ENCODE data around the gene SLC38A10. TPM values are rescaled to one million over a fixed set of nuclear protein-coding genes. Genes with fewer than 3 reads are reported as not detected.

Gene SLC38A10
- total and polyA plus RNA-seq, 8 donors: 72.8 to 190 (median 96.9) TPM

DNA sequence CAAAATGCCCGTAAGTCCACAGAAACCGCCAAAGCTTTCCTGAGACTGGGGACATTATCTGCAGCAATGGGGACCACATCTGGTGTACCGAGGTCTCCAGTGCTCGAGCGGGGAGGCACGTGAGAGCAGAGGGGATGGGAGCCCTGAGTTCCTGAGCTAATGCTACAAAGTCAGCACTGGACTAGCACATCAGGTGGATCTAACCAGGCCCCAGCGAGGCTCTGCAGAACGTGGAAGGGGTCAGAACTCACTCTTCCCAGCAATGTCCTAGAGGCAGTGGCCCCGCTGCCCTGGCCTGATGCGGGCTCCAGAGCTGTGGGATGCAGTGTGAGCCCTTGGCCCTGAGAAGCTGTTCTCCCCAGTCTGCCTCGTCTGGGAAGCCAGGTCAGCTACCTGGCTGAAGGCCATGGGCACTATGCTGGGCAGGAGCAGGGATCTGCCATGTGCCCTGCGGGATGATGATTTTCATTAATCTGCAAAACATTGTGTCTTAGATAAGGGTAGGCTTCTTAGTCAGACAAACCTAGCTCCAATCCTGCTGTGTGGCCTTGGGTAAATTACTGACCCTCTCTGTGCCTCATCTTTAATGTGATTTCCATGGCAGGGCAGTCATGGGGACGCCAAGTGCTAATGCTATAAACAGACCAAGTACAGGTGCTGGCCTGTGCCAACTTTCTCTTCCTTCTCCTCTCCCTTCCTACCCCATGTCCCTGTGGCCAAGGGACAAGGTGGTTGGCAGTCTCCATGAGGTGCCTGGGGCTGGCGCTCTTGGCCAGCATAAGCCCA, 40.1 kb upstream of the SLC38A10 start:
- DNase-seq (peak in 1 of 6 donors; percentile 44), FAIRE-seq (no peak), ATAC-seq (no peak)
- H3K27me3 ChIP-seq: no peaks in the 10 kb centered on the region
- peak overlapping the region in 3 of 4 donors; percentile 12 to 55 (median 42) for H3K27ac ChIP-seq
- TF ChIP-seq, protein P1, sequence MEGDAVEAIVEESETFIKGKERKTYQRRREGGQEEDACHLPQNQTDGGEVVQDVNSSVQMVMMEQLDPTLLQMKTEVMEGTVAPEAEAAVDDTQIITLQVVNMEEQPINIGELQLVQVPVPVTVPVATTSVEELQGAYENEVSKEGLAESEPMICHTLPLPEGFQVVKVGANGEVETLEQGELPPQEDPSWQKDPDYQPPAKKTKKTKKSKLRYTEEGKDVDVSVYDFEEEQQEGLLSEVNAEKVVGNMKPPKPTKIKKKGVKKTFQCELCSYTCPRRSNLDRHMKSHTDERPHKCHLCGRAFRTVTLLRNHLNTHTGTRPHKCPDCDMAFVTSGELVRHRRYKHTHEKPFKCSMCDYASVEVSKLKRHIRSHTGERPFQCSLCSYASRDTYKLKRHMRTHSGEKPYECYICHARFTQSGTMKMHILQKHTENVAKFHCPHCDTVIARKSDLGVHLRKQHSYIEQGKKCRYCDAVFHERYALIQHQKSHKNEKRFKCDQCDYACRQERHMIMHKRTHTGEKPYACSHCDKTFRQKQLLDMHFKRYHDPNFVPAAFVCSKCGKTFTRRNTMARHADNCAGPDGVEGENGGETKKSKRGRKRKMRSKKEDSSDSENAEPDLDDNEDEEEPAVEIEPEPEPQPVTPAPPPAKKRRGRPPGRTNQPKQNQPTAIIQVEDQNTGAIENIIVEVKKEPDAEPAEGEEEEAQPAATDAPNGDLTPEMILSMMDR (IDR thresholded peaks at IDR 0.05): no peak
- WGBS, 2 donors: 73 to 76% methylated on average over 14 of the region's 14 CpGs
- no peaks in the 10 kb centered on the region for H3K36me3 ChIP-seq
- intact Hi-C loops (cut with DNase I): no loop called here
- H3K4me1 ChIP-seq: peaks cover 22 to 44% (median 30%) of the 10 kb centered on the region in 3 donors
- peak overlapping the region in 2 of 4 donors; percentile 4 to 13 for H3K4me3 ChIP-seq
- H3K9me3 ChIP-seq: no peaks in the 10 kb centered on the region

DNA sequence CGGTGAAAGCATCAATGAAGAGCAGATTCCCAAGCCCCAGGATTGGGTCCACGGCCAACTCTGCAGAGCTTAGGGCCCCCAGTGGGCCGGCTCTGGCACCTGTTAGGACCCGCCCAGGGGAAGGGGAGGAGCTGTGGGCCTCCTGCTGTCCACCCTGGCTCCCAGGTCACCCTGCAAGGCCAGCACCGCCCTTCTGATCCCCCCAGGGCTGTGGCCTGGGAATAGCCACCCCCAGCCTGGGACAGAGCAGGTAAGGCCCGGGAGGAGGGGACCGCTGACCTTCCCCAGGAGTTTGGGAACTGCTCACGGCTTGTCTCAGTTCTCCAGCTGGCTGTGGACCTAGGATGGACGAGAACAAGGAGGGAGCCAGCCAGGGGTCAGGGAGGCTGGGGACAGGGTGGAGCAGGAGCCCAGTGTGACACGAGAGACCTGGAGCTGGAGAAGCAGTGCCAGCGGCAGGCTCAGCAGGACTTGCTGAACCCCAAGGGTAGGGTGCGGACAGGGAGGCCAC, 39.3 kb upstream of the SLC38A10 start:
- no peaks in the 10 kb centered on the region for H3K27me3 ChIP-seq
- intact Hi-C loops (cut with DNase I): no loop called here
- H3K4me3 ChIP-seq: peak overlapping the region in 2 of 4 donors; percentile 4 to 13
- 63 to 67% methylated on average over 10 to 12 of the region's 12 CpGs for WGBS, 2 donors
- TF ChIP-seq, protein P1 (IDR thresholded peaks at IDR 0.05): no peak
- ATAC-seq (peak in 1 of 4 donors; percentile 28), FAIRE-seq (no peak), DNase-seq (peak in 2 of 6 donors; percentile 61 to 73)
- peaks cover 18 to 40% (median 26%) of the 10 kb centered on the region in 3 donors for H3K4me1 ChIP-seq
- H3K9me3 ChIP-seq: no peaks in the 10 kb centered on the region
- H3K27ac ChIP-seq: peak overlapping the region in 2 of 4 donors; percentile 5 to 6
- no peaks in the 10 kb centered on the region for H3K36me3 ChIP-seq

DNA sequence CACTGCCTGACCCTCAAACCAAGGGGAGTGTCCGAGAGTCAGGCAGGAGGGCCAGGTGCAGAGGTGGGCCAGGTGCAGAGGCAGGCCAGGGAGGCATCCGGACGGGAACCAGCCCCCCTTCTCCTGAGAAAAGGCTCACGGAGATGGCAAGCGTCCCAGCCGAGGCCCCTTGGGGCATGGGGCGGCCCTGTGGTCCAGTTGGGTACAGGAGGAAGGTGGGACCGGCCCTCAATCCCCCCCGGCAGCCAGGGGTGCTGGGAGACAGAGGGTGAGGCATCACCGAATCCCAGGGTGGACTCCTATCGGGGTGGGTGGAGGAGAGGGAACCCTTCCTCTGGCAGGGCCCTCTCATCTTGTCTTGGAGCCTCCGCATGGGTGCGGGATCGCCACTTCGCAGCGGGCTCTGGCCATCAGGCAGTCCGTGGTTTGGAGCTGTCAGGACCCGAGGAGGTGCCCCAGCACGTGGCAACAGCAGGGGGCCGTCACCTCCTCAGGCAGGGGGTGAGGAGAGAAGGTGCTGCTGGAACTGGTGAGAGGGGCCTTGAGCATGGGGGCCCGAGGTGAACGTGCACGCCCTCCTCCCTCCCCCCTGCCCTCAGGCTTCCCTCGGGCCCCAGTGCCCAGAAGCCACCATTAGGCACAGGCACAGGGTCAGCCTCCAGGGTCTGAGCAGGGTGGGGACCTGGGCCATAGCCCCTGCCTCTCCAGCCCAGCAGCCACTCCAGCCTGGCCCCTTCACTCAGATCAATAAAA, 38.7 kb upstream of the SLC38A10 start:
- intact Hi-C loops (cut with DNase I): no loop called here
- H3K27me3 ChIP-seq: no peaks in the 10 kb centered on the region
- WGBS, 2 donors: 72 to 76% methylated on average over 21 to 24 of the region's 24 CpGs
- no peaks in the 10 kb centered on the region for H3K36me3 ChIP-seq
- DNase-seq (peak in 1 of 6 donors; percentile 76), ATAC-seq (no peak), FAIRE-seq (no peak)
- H3K27ac ChIP-seq: peak overlapping the region in 1 of 4 donors; percentile 6
- H3K4me3 ChIP-seq: no peak overlapping the region
- TF ChIP-seq, protein P1 (IDR thresholded peaks at IDR 0.05): no peak
- peaks cover 17 to 39% (median 20%) of the 10 kb centered on the region in 3 donors for H3K4me1 ChIP-seq
- no peaks in the 10 kb centered on the region for H3K9me3 ChIP-seq

DNA sequence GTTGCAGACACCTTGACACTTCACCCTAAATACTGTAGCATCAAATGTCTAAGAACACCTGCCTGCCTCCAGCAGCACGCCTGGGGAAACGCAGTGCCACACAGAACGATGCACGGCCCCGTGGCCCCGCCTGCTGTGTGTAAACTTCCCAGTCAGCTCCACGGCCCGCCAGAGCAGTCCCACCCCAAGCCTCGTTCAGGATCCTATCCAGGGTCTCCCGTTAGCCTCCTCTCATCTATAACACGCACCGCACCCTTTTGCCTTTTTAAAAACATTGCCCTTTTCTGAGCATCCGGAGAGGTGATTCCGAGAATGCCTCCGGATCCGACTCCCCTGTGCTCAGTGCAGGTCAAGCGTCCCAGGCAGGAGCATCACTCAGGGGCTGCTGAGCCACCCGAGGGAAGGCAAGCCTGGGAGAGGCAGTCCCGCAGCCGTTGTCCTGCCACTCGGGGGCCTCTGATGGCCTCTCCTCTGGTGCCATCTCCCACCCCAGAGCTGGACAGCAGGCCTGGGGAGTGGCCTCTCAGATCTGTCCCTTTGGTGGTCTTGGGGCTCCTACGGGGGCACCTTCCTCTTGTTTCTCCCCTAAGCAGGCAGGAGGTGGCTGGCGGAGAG, 37.9 kb upstream of the SLC38A10 start:
- Histone ChIP-seq H3K9me3 (no peaks in the 10 kb centered on the region), H3K27ac (no peak overlapping the region), H3K27me3 (no peaks in the 10 kb centered on the region), H3K36me3 (no peaks in the 10 kb centered on the region), H3K4me1 (peaks cover 15 to 40% (median 17%) of the 10 kb centered on the region in 3 donors), H3K4me3 (no peak overlapping the region)
- peak in 1 of 6 donors; percentile 59 for DNase-seq
- 79 to 84% methylated on average over 23 of the region's 23 CpGs for WGBS, 2 donors
- intact Hi-C loops (cut with DNase I): no loop called here
- TF ChIP-seq, protein P1 (IDR thresholded peaks at IDR 0.05): no peak
- no peak for FAIRE-seq
- no peak for ATAC-seq
